T-cell (primary cell): ENCODE data around the gene BRAT1. TPM values are rescaled to one million over a fixed set of nuclear protein-coding genes. Genes with fewer than 3 reads are reported as not detected.

ENCODE experiments used
- ATAC-seq, 4 experiments: fragments of 200-7000 bp in 3 of 4; fragments of 150-1000 bp in 1 of 4; cut with Tn5 transposase; replicated peaks in 1 of 4; 1 replicate in 3 of 4; 2 replicates in 1 of 4; pipeline ENCODE4 v1.10.0; 2021; ENCODE audit warnings: moderate library complexity in 3 of 4, mild to moderate bottlenecking in 2 of 4, moderate number of reproducible peaks in 1 of 4
- CTCF ChIA-PET, 2 donors: fragments of 300-600 bp; sonication (Branson Sonifier 250); formaldehyde crosslinking; loops; one replicate each; lab custom pipeline; 2022; ENCODE audit warnings: antibody characterized with exemption in 2 of 2; lab: Charles Lee
- POLR2A ChIA-PET, 2 donors: fragments of 300-600 bp; sonication (Branson Sonifier 250); formaldehyde crosslinking; loops; one replicate each; lab custom pipeline; 2022; ENCODE audit warnings: antibody characterized with exemption in 2 of 2; lab: Charles Lee
- DNase-seq, 35 experiments: peaks; one replicate each; pipeline versions ENCODE4 v3.0.0 to v3.0.0-alpha.2; 2013 to 2023
- H3K27ac ChIP-seq: one replicate; pipeline ENCODE4 v1.5.1; 2013; ENCODE audit warnings: low read length
- H3K27me3 ChIP-seq, 2 experiments: replicated peaks in 1 of 2; 1 replicate in 1 of 2; 2 replicates in 1 of 2; pipeline versions ENCODE4 v1.6.1 to v1.7.0; 2013; ENCODE audit warnings: low read length in 1 of 2, mixed read lengths in 1 of 2; ENCODE audit not compliant: control insufficient read depth in 2 of 2, insufficient read depth in 2 of 2; ENCODE audit errors: extremely low read depth in 1 of 2
- H3K36me3 ChIP-seq, 2 donors: 1 replicate in 1 of 2; 2 replicates in 1 of 2; pipeline versions ENCODE4 v1.6.1 to v1.7.0; 2013; ENCODE audit warnings: low read length in 1 of 2; ENCODE audit not compliant: control insufficient read depth in 2 of 2, insufficient read depth in 1 of 2; ENCODE audit errors: extremely low read depth in 1 of 2
- H3K4me1 ChIP-seq, 2 experiments: 1 replicate in 1 of 2; 2 replicates in 1 of 2; pipeline versions ENCODE4 v1.6.1 to v1.7.0; 2013; ENCODE audit warnings: low read length in 2 of 2, mixed read lengths in 1 of 2; ENCODE audit not compliant: insufficient read depth in 2 of 2, control insufficient read depth in 1 of 2; ENCODE audit errors: extremely low read depth in 1 of 2
- H3K4me3 ChIP-seq, 2 donors: 1 replicate in 1 of 2; 2 replicates in 1 of 2; pipeline versions ENCODE4 v1.5.1 to v1.7.0; 2013; ENCODE audit warnings: mild to moderate bottlenecking in 2 of 2, low read length in 1 of 2, moderate library complexity in 1 of 2; ENCODE audit not compliant: control insufficient read depth in 1 of 2; ENCODE audit errors: extremely low read depth in 1 of 2
- H3K9me3 ChIP-seq: 2 replicates; pipeline ENCODE4 v1.7.0; 2013
- H3K27ac Mint-ChIP-seq, 2 donors: one replicate each; pipeline ENCODE4 v1.8.0; 2020 to 2021; ENCODE audit warnings: mild to moderate bottlenecking in 2 of 2, mixed read lengths in 2 of 2
- H3K27me3 Mint-ChIP-seq, 2 donors: one replicate each; pipeline ENCODE4 v1.8.0; 2021 to 2022; ENCODE audit warnings: mixed read lengths in 2 of 2
- H3K36me3 Mint-ChIP-seq: one replicate; pipeline ENCODE4 v1.8.0; 2021; ENCODE audit warnings: mixed read lengths
- H3K4me1 Mint-ChIP-seq, 3 donors: one replicate each; pipeline ENCODE4 v1.8.0; 2020 to 2022; ENCODE audit warnings: mixed read lengths in 3 of 3, mild to moderate bottlenecking in 1 of 3
- H3K4me3 Mint-ChIP-seq, 3 donors: one replicate each; pipeline ENCODE4 v1.8.0; 2020 to 2022; ENCODE audit warnings: mild to moderate bottlenecking in 3 of 3, mixed read lengths in 3 of 3, moderate library complexity in 3 of 3
- H3K9me3 Mint-ChIP-seq, 3 donors: one replicate each; pipeline ENCODE4 v1.8.0; 2020 to 2022; ENCODE audit warnings: mixed read lengths in 3 of 3
- WGBS: methylation state at CpG from one replicate; pipeline ENCODE4 v1.1.5; 2013; ENCODE audit warnings: missing lambda C conversion rate; ENCODE audit not compliant: insufficient coverage; 5-methylcytosine and 5-hydroxymethylcytosine counted together
- total RNA-seq, 35 experiments: library from RNA in 6 of 35; stranded (reverse) in 6 of 35; fragments of 120-200 nt in 1 of 35; gene quantifications; one replicate each; pipeline versions ENCODE4 v1.2.1 to v1.2.4 and lab custom pipeline; 2013 to 2026

Gene BRAT1
- total RNA-seq, 5 donors from 2014 or later (not counting 1 experiment from before 2014, with no cell fraction given), result 23.6 to 46.2 (median 43.1) TPM

DNA sequence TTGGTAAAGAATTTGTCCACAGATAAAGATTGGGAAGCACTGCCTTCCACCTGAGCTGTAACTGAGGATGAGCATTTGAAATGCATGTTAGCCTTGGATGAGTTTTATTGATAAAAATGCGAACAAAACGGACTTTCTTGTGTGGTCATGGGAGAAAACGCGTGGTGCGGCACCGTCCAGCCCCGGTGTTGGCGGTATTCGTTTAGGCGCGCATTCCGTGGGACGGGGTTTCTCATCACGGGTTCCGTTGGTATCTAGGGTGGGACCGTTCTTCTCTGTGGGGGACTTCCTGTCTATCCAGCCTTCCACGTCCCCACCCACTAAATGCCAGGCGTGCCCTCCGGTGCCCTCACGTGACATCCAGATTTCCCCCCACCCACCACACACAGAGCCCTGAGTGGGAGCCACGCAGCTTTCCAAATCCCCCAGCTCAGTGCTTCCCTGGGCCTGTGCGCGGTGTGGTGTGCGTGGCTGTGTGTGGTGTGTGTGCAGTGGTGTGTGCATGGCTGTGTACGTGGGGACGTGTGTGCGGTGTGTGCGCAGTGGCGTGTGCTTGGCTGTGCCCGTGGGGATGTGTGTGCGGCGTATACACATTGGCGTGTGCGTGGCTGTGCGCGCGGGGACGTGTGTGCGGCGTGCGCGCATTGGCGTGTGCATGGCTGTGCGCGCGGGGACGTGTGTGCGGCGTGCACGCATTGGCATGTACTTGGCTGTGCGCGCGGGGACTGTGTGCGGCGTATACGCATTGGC is 21.6 kb upstream of the BRAT1 start:
- Histone ChIP-seq H3K27me3 (no peaks in the 10 kb centered on the region), H3K36me3 (peaks cover 0 to 6% of the 10 kb centered on the region in 2 donors), H3K9me3 (no peaks in the 10 kb centered on the region), H3K4me1 (no peaks in the 10 kb centered on the region), H3K27ac (no peak overlapping the region), H3K4me3 (no peak overlapping the region)
- Mint-ChIP-seq H3K4me1 (no peaks in the 10 kb centered on the region), H3K36me3 (peaks cover 23% of the 10 kb centered on the region), H3K9me3 (no peaks in the 10 kb centered on the region), H3K4me3 (no peak overlapping the region), H3K27ac (no peak overlapping the region), H3K27me3 (no peaks in the 10 kb centered on the region)
- DNase-seq (no peak), ATAC-seq (no peak)
- ChIA-PET POLR2A (no interaction called here), CTCF (no interaction called here)
- WGBS, result 89% methylated on average over 41 of the region's 56 CpGs

DNA sequence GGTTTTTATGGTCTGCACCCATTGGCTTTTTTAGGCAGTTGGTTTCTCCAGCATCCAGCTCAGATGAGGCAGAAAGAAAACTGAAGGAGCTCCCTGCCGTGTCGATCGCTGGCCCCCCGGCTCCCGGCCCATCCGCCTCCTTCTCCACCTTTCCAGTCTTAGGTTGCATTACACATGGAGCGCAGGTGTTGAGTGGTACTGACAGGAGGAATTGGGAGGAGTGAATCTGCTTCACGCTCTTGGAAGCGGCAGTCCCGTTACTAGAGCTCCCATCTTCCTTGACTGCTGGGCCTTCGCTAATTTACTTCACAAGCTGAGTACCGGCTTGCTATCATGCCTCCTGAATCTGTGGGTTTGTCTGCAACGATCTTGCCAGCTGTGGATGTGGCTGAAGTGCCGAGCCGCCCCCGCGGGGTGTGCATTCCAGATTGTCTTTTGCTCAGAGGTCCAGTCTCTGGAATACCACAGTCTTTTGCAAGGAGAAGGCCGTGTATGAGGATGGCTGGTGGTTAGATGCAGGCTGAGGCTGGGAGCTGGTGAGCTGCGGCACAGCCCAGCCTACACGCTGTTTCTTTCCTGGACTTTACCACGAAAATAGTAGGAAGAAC is 20.5 kb upstream of the BRAT1 start:
- Histone ChIP-seq H3K9me3 (no peaks in the 10 kb centered on the region), H3K27ac (no peak overlapping the region), H3K4me3 (no peak overlapping the region), H3K4me1 (no peaks in the 10 kb centered on the region), H3K36me3 (peaks cover 0 to 9% of the 10 kb centered on the region in 2 donors), H3K27me3 (no peaks in the 10 kb centered on the region)
- 89% methylated on average over 11 of the region's 21 CpGs for WGBS
- Mint-ChIP-seq H3K27ac (no peak overlapping the region), H3K27me3 (no peaks in the 10 kb centered on the region), H3K4me3 (no peak overlapping the region), H3K9me3 (no peaks in the 10 kb centered on the region), H3K4me1 (no peaks in the 10 kb centered on the region), H3K36me3 (peaks cover 23% of the 10 kb centered on the region)
- ATAC-seq (no peak), DNase-seq (no peak)
- ChIA-PET CTCF (no interaction called here), POLR2A (no interaction called here)

DNA sequence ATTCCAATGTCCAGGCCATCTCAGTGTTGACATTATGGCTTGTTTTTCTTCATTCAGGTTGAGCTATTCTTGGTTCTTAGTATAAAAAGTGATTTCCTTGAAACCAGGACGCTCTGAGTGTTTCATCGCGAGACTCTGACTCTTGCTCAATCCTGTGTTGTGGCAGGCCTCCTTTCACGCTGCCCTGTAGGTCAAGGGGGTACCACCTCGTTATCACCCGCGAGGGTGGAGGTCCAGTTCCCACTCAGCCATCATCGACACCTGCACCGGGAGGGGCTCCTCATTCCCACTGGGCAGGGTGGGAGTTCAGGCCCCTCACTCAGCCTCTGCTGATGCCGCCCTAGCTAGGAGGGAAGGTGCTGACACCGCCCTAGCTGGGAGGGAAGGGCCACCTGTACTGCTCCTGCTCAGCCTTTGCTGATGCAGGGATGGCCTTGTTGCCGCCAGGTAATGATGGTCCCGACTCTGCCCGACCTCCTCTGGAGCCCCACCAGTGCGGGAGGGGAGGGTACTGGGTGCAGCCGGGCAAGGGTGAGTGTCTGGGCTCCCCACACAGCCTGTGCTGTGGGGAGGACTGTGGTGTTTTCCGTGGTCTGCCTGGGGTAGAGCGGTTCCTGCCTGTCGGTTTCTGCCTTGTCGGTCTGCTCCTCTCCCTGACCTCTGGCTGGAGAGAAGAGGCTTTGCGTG is 19.9 kb upstream of the BRAT1 start:
- Mint-ChIP-seq H3K27ac (no peak overlapping the region), H3K4me1 (no peaks in the 10 kb centered on the region), H3K36me3 (peaks cover 24% of the 10 kb centered on the region), H3K27me3 (no peaks in the 10 kb centered on the region), H3K4me3 (no peak overlapping the region), H3K9me3 (no peaks in the 10 kb centered on the region)
- peaks cover 0 to 9% of the 10 kb centered on the region in 2 donors for H3K36me3 ChIP-seq
- no peaks in the 10 kb centered on the region for H3K4me1 ChIP-seq
- H3K4me3 ChIP-seq, result no peak overlapping the region
- POLR2A ChIA-PET, result no interaction called here
- no peak overlapping the region for H3K27ac ChIP-seq
- WGBS, result 71% methylated on average over 17 of the region's 21 CpGs
- no peaks in the 10 kb centered on the region for H3K27me3 ChIP-seq
- ATAC-seq (no peak), DNase-seq (no peak)
- H3K9me3 ChIP-seq, result no peaks in the 10 kb centered on the region
- CTCF ChIA-PET, result no interaction called here

DNA sequence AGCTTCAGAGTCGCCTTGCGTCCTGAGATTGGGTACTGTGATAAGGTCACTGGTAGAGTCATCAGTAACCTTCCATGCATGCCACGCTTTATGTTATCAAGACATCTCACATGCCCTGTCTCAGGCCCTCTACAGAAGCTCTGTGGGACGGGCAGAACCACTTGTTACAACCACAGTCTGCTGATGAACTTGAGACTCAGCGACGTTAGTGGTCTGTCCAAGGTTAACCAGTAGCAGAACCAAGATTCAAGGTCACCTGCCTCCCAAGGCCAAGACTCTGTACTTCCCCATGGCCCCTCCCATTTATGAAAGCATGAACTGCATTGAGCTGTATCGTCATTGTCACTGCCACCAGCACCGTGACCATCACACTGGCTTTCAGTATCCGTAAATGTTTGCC is 18.4 kb upstream of the BRAT1 start:
- WGBS, result 89% methylated on average over 3 of the region's 9 CpGs
- H3K27ac ChIP-seq, result no peak overlapping the region
- DNase-seq (no peak), ATAC-seq (no peak)
- H3K9me3 ChIP-seq, result no peaks in the 10 kb centered on the region
- no peak overlapping the region for H3K4me3 ChIP-seq
- H3K36me3 ChIP-seq, result peaks cover 0 to 9% of the 10 kb centered on the region in 2 donors
- Mint-ChIP-seq H3K27ac (no peak overlapping the region), H3K27me3 (no peaks in the 10 kb centered on the region), H3K4me1 (no peaks in the 10 kb centered on the region), H3K9me3 (no peaks in the 10 kb centered on the region), H3K36me3 (peaks cover 27% of the 10 kb centered on the region), H3K4me3 (no peak overlapping the region)
- H3K4me1 ChIP-seq, result no peaks in the 10 kb centered on the region
- ChIA-PET POLR2A (interaction anchor here in 1 of 2 donors (0.5 kb wide), 1 partner anchor 467 kb away, joined by 3 read pairs; no protein-coding TSS in a partner anchor), CTCF (no interaction called here)
- no peaks in the 10 kb centered on the region for H3K27me3 ChIP-seq

DNA sequence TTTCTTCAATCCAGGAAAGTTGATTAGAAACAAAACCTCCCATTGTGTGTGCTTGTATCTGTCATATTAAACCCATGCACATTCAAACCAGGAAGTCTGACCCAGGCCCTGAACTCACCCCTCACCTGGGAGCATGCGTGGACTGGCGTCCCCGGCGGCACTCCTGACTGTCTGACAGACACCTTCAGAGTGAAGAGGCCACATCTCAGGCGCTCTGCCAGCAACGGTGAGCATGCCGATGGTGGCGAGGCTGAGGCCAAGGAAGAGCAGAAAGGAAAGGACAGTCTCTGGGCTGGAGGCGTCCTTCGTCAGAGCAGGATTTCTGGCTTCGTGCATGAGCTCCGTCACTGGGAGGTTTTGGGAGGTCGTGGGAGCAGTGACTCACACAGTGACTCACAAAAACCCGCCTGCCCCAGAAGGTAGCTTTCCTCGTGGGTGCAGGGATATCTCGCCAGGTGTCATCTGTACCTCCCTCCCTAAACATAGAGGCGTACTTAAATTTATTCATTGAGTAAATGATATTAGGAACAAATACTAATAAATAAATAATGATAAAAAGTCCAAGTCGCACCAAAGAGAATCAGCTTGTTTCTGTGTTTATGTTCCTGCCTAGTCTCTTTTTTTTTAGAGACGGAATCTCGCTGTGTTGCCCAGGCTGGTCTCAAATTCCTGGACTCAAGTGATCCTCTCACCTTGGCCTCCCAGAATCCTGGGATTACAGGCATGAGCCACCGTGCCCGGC is 16.9 kb upstream of the BRAT1 start:
- Mint-ChIP-seq H3K27me3 (no peaks in the 10 kb centered on the region), H3K4me1 (peaks cover 0 to 6% (median 3%) of the 10 kb centered on the region in 3 donors), H3K4me3 (no peak overlapping the region), H3K27ac (no peak overlapping the region), H3K9me3 (no peaks in the 10 kb centered on the region), H3K36me3 (peaks cover 27% of the 10 kb centered on the region)
- Histone ChIP-seq H3K9me3 (no peaks in the 10 kb centered on the region), H3K4me3 (no peak overlapping the region), H3K27ac (no peak overlapping the region), H3K36me3 (peaks cover 0 to 9% of the 10 kb centered on the region in 2 donors), H3K4me1 (peaks cover 0 to 7% of the 10 kb centered on the region in 2 experiments), H3K27me3 (no peaks in the 10 kb centered on the region)
- CTCF ChIA-PET, result interaction anchor here in 1 of 2 donors (0.5 kb wide), 1 partner anchor 11 kb away, joined by 16 read pairs; no protein-coding TSS in a partner anchor
- ATAC-seq (no peak), DNase-seq (no peak)
- POLR2A ChIA-PET, result no interaction called here
- 92% methylated on average over 15 of the region's 22 CpGs for WGBS

DNA sequence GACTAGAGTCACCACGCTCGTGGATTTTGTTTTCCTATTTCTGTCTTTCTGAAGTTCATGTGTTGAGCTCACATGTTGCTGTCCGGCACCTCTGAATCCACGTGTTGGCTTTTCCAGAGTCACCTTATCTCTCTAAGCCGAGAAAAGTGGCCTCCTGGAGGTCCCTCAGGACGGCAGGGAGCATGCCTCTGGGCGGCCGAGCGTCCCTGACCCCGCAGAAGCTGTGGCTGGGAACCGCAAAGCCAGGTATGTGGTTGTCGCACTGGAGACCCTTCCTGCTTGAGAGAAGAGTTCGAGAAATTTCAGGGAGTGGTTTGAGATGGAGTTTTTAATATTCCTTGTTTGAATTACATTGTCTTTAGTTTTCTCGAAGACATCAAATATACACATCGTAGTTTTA is 16.1 kb upstream of the BRAT1 start:
- ChIA-PET POLR2A (no interaction called here), CTCF (no interaction called here)
- Histone ChIP-seq H3K9me3 (no peaks in the 10 kb centered on the region), H3K4me3 (no peak overlapping the region), H3K27me3 (no peaks in the 10 kb centered on the region), H3K36me3 (peaks cover 0 to 9% of the 10 kb centered on the region in 2 donors), H3K4me1 (peaks cover 0 to 9% of the 10 kb centered on the region in 2 experiments), H3K27ac (no peak overlapping the region)
- no peaks in the 10 kb centered on the region for H3K9me3 Mint-ChIP-seq
- H3K4me1 Mint-ChIP-seq, result peaks cover 0 to 10% (median 7%) of the 10 kb centered on the region in 3 donors
- ATAC-seq (no peak), DNase-seq (no peak)
- WGBS, result 96% methylated on average over 14 of the region's 15 CpGs
- H3K36me3 Mint-ChIP-seq, result peaks cover 27% of the 10 kb centered on the region
- H3K4me3 Mint-ChIP-seq, result no peak overlapping the region
- H3K27ac Mint-ChIP-seq, result no peak overlapping the region
- H3K27me3 Mint-ChIP-seq, result no peaks in the 10 kb centered on the region
